ENCODE data around the gene TRIP10.

DNA sequence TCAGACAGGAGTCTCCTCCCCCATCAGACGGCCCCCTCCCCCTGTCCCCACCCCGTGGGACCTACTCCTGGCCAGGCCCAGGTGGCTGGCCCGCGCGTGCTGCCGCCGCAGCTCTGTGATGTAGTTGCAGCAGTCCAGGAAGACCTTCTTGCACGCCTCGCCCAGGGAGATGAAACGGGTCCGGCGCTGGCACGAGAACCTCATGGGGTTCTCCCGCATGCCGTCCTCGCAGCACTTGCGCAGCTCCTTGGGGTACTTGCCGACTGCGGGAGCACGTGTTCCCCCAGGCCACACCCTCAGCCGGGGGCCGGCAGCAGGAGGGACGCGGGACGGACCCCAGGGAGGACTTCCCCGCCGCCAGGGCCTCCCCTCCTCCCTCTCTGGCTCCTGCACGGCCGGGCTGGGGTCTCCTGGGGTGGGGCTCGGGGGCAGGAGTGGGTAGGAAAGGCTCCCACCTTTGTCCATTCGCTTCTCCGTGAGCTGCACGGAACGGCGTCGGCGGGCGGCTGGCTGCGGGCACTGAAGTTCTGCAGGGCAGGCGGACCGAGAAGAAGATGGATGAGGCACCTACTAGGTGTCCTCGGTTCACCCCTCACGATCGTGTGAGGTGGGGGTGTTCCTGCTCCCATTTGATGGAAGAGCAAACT, 32.3 kb upstream of the TRIP10 start:
- TF ChIP-seq, protein P1, sequence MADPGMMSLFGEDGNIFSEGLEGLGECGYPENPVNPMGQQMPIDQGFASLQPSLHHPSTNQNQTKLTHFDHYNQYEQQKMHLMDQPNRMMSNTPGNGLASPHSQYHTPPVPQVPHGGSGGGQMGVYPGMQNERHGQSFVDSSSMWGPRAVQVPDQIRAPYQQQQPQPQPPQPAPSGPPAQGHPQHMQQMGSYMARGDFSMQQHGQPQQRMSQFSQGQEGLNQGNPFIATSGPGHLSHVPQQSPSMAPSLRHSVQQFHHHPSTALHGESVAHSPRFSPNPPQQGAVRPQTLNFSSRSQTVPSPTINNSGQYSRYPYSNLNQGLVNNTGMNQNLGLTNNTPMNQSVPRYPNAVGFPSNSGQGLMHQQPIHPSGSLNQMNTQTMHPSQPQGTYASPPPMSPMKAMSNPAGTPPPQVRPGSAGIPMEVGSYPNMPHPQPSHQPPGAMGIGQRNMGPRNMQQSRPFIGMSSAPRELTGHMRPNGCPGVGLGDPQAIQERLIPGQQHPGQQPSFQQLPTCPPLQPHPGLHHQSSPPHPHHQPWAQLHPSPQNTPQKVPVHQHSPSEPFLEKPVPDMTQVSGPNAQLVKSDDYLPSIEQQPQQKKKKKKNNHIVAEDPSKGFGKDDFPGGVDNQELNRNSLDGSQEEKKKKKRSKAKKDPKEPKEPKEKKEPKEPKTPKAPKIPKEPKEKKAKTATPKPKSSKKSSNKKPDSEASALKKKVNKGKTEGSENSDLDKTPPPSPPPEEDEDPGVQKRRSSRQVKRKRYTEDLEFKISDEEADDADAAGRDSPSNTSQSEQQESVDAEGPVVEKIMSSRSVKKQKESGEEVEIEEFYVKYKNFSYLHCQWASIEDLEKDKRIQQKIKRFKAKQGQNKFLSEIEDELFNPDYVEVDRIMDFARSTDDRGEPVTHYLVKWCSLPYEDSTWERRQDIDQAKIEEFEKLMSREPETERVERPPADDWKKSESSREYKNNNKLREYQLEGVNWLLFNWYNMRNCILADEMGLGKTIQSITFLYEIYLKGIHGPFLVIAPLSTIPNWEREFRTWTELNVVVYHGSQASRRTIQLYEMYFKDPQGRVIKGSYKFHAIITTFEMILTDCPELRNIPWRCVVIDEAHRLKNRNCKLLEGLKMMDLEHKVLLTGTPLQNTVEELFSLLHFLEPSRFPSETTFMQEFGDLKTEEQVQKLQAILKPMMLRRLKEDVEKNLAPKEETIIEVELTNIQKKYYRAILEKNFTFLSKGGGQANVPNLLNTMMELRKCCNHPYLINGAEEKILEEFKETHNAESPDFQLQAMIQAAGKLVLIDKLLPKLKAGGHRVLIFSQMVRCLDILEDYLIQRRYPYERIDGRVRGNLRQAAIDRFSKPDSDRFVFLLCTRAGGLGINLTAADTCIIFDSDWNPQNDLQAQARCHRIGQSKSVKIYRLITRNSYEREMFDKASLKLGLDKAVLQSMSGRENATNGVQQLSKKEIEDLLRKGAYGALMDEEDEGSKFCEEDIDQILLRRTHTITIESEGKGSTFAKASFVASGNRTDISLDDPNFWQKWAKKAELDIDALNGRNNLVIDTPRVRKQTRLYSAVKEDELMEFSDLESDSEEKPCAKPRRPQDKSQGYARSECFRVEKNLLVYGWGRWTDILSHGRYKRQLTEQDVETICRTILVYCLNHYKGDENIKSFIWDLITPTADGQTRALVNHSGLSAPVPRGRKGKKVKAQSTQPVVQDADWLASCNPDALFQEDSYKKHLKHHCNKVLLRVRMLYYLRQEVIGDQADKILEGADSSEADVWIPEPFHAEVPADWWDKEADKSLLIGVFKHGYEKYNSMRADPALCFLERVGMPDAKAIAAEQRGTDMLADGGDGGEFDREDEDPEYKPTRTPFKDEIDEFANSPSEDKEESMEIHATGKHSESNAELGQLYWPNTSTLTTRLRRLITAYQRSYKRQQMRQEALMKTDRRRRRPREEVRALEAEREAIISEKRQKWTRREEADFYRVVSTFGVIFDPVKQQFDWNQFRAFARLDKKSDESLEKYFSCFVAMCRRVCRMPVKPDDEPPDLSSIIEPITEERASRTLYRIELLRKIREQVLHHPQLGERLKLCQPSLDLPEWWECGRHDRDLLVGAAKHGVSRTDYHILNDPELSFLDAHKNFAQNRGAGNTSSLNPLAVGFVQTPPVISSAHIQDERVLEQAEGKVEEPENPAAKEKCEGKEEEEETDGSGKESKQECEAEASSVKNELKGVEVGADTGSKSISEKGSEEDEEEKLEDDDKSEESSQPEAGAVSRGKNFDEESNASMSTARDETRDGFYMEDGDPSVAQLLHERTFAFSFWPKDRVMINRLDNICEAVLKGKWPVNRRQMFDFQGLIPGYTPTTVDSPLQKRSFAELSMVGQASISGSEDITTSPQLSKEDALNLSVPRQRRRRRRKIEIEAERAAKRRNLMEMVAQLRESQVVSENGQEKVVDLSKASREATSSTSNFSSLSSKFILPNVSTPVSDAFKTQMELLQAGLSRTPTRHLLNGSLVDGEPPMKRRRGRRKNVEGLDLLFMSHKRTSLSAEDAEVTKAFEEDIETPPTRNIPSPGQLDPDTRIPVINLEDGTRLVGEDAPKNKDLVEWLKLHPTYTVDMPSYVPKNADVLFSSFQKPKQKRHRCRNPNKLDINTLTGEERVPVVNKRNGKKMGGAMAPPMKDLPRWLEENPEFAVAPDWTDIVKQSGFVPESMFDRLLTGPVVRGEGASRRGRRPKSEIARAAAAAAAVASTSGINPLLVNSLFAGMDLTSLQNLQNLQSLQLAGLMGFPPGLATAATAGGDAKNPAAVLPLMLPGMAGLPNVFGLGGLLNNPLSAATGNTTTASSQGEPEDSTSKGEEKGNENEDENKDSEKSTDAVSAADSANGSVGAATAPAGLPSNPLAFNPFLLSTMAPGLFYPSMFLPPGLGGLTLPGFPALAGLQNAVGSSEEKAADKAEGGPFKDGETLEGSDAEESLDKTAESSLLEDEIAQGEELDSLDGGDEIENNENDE (IDR thresholded peaks at IDR 0.05; ENCODE audit: insufficient replicate concordance, low read length) = no peak
- TF ChIP-seq TAF1 (IDR thresholded peaks at IDR 0.05; ENCODE audit: low read depth, low read length) = no peak
